ENCODE results near the gene SEC16A. TPM values are rescaled to one million over a fixed set of nuclear protein-coding genes. Genes with fewer than 3 reads are reported as not detected.

The SEC16A gene
- total RNA-seq, 1 donor from 2014 or later: 94.5 TPM

DNA sequence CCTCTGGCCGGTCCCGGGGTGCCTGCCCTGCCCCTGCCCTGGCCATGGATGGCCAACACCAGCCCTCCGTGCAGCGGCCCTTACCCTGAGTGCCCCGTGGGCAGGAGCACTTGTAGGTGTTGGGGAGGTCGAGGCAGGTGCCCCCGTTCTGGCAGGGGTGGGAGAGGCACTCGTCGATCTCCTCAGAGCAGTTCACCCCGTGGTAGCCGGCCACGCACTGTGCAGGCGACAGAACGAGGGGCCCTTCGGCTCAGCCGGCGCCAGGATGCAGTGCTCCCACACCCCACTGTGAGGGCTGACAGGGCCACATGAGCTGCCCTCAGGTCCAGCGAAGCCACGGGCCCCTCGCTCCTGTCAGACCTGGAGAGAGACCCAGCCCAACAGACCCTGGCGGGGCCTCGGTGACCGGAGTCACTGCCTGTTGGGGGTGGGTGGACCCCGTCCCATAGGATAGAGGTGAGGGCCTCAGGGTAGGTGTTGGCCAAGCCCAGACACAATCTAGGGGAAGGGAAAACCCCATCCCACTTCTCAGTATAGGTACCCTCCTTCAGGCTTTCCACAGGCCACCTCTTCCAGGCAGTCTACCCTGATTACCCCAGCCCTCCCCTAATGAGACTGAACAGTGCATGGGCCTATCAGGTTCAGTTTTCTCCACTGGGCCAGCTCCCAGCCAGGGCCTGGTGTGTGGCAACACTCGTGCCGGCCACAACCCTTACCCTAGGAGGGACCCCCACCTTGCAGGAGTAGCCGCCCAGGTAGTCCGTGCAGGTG is 24.6 kb upstream of the SEC16A start:
- no peak overlapping the region for H2AFZ ChIP-seq (ENCODE audit: low read depth, low read length)
- no peak overlapping the region for H3K4me3 ChIP-seq (ENCODE audit: insufficient read depth, low read depth, low read length)

DNA sequence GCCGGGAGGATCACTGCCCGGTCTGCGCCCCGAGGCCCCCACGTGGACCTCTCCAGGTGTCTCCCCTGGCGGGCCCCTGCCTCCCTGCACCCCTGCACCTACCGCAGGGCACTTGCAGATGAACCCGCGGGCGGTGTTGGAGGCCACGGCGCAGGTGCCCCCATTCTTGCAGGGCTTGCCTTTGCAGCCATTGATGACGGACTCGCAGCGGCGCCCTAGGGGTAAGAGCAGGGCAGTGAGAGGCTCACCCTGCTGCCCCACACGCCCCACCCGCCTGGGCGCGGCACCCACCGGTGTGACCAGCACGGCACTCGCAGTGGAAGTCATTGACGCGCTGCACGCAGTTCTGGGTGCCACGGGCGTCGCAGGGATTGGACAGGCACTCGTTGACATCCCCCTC is 23.6 kb upstream of the SEC16A start:
- Mint-ChIP-seq H3K36me3 (ENCODE audit: low read depth, unreplicated experiment) (peaks cover 2% of the 10 kb centered on the region), H3K4me1 (ENCODE audit: low read depth, unreplicated experiment) (no peaks in the 10 kb centered on the region), H3K27ac (ENCODE audit: unreplicated experiment) (no peak overlapping the region), H3K4me3 (ENCODE audit: unreplicated experiment) (no peak overlapping the region), H3K9me3 (ENCODE audit: unreplicated experiment) (no peaks in the 10 kb centered on the region), H3K27me3 (ENCODE audit: low read depth, unreplicated experiment) (no peaks in the 10 kb centered on the region)
- Histone ChIP-seq H3K27ac (ENCODE audit: low read depth, low read length) (no peak overlapping the region), H3K36me3 (ENCODE audit: insufficient read depth, low read length) (no peaks in the 10 kb centered on the region), H3K9ac (ENCODE audit: low read length) (no peak overlapping the region), H3K4me1 (ENCODE audit: insufficient read depth, low read length) (no peaks in the 10 kb centered on the region), H3K4me2 (ENCODE audit: low read length) (no peak overlapping the region), H2AFZ (ENCODE audit: low read depth, low read length) (no peak overlapping the region), H3K79me2 (ENCODE audit: insufficient read depth, low read length) (no peaks in the 10 kb centered on the region), H4K20me1 (ENCODE audit: insufficient read depth, low read length) (peaks cover 4% of the 10 kb centered on the region), H3K27me3 (ENCODE audit: insufficient read depth, low read length) (no peaks in the 10 kb centered on the region), H3K4me3 (ENCODE audit: insufficient read depth, low read depth, low read length) (no peak overlapping the region), H3K9me3 (ENCODE audit: insufficient read depth, low read depth, low read length) (no peaks in the 10 kb centered on the region)
- DNase-seq (ENCODE audit: low read depth) (no peak), FAIRE-seq (no peak)
- TF ChIP-seq EZH2 (IDR thresholded peaks at IDR 0.05; ENCODE audit: insufficient read depth, low read length): no peak
- TF ChIP-seq, protein P1, sequence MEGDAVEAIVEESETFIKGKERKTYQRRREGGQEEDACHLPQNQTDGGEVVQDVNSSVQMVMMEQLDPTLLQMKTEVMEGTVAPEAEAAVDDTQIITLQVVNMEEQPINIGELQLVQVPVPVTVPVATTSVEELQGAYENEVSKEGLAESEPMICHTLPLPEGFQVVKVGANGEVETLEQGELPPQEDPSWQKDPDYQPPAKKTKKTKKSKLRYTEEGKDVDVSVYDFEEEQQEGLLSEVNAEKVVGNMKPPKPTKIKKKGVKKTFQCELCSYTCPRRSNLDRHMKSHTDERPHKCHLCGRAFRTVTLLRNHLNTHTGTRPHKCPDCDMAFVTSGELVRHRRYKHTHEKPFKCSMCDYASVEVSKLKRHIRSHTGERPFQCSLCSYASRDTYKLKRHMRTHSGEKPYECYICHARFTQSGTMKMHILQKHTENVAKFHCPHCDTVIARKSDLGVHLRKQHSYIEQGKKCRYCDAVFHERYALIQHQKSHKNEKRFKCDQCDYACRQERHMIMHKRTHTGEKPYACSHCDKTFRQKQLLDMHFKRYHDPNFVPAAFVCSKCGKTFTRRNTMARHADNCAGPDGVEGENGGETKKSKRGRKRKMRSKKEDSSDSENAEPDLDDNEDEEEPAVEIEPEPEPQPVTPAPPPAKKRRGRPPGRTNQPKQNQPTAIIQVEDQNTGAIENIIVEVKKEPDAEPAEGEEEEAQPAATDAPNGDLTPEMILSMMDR (IDR thresholded peaks at IDR 0.05; ENCODE audit: insufficient read depth, low read depth, low read length): no peak

More for the DNA sequence above, 24.6 kb upstream of the SEC16A start:
- no peak overlapping the region for H3K9ac ChIP-seq (ENCODE audit: low read length)
- no peaks in the 10 kb centered on the region for H3K79me2 ChIP-seq (ENCODE audit: insufficient read depth, low read length)
- no peak for TF ChIP-seq EZH2 (IDR thresholded peaks at IDR 0.05; ENCODE audit: insufficient read depth, low read length)
- TF ChIP-seq, protein P1 (IDR thresholded peaks at IDR 0.05; ENCODE audit: insufficient read depth, low read depth, low read length): no peak
- H3K27ac ChIP-seq (ENCODE audit: low read depth, low read length): no peak overlapping the region
- H3K27me3 Mint-ChIP-seq (ENCODE audit: low read depth, unreplicated experiment): no peaks in the 10 kb centered on the region
- no peak overlapping the region for H3K4me2 ChIP-seq (ENCODE audit: low read length)
- no peaks in the 10 kb centered on the region for H3K4me1 Mint-ChIP-seq (ENCODE audit: low read depth, unreplicated experiment)
- no peak for FAIRE-seq
- H3K9me3 ChIP-seq (ENCODE audit: insufficient read depth, low read depth, low read length): no peaks in the 10 kb centered on the region
- H3K4me1 ChIP-seq (ENCODE audit: insufficient read depth, low read length): no peaks in the 10 kb centered on the region
- no peak overlapping the region for H3K4me3 Mint-ChIP-seq (ENCODE audit: unreplicated experiment)
- peaks cover 7% of the 10 kb centered on the region for H4K20me1 ChIP-seq (ENCODE audit: insufficient read depth, low read length)
- peaks cover 2% of the 10 kb centered on the region for H3K36me3 Mint-ChIP-seq (ENCODE audit: low read depth, unreplicated experiment)
- no peaks in the 10 kb centered on the region for H3K9me3 Mint-ChIP-seq (ENCODE audit: unreplicated experiment)
- H3K27ac Mint-ChIP-seq (ENCODE audit: unreplicated experiment): no peak overlapping the region
- H3K27me3 ChIP-seq (ENCODE audit: insufficient read depth, low read length): no peaks in the 10 kb centered on the region
- no peak for DNase-seq (ENCODE audit: low read depth)
- H3K36me3 ChIP-seq (ENCODE audit: insufficient read depth, low read length): no peaks in the 10 kb centered on the region
